HEK293T (cell line): ENCODE measurements around the gene FAM217B.

Experiments
- BHLHE40 ChIP-seq: fragments of 450-650 bp; IDR thresholded peaks from 2 replicates; pipeline ENCODE4 v1.6.1; 2016; ENCODE audit warnings: mild to moderate bottlenecking, moderate library complexity, borderline replicate concordance
- FOXM1 ChIP-seq: fragments of 450-650 bp; IDR thresholded peaks from 2 replicates; pipeline ENCODE4 v1.6.1; 2017; ENCODE audit warnings: mild to moderate bottlenecking, borderline replicate concordance
- HDGF ChIP-seq: fragments of 450-650 bp; IDR thresholded peaks from 2 replicates; pipeline ENCODE4 v1.6.1; 2017; ENCODE audit warnings: antibody characterized with exemption, borderline replicate concordance
- L3MBTL2 ChIP-seq: fragments of 450-650 bp; conservative IDR thresholded peaks from 2 replicates; pipeline ENCODE4 v1.6.1; 2016; ENCODE audit warnings: mild to moderate bottlenecking
- TARDBP ChIP-seq: fragments of 450-650 bp; IDR thresholded peaks from 2 replicates; pipeline ENCODE4 v1.6.1; 2016

DNA sequence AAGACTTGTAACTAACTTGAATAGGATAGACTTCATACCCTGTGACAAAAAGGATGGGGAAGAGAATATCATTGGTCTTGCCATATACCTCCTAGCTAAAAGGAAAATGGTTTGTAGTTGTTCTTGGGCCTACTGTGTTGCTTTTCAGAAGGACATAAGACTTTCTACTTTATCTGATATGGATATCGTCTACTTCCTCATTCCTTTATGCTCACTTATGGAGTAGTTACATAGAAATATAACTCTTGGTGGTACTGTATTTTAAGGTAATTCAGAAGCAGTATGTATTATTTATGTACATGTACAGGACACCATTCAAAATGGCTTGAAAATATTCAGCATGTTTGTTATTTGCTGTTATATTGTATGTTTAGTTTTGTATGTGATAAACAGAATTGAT lies 8.0 kb downstream of the FAM217B start:
- TF ChIP-seq HDGF (no peak), L3MBTL2 (no peak), BHLHE40 (no peak), TARDBP (no peak), FOXM1 (no peak)
